ENCODE data around the gene NOSTRIN. TPM values are rescaled to one million over a fixed set of nuclear protein-coding genes. Genes with fewer than 3 reads are reported as not detected.

Gene NOSTRIN
- total RNA-seq, 2 experiments from 2014 or later: not detected

GRCh38 chr2:168830958-168831357 is 28.5 kb downstream of the NOSTRIN start:
- CTCF ChIA-PET (ENCODE audit: unreplicated experiment): interaction anchor here (0.5 kb wide), 1 partner anchor 473 kb away, joined by 3 read pairs; no protein-coding TSS in a partner anchor
- no peaks in the 10 kb centered on the region for H3K9me2 ChIP-seq (ENCODE audit: insufficient read depth, low read length)
- intact Hi-C loops (cut with micrococcal nuclease; ENCODE audit: unreplicated experiment): no loop called here
- no peaks in the 10 kb centered on the region for H4K20me1 ChIP-seq (ENCODE audit: insufficient read depth, low read length)
- H3K79me2 ChIP-seq (ENCODE audit: insufficient read depth, low read depth, low read length): no peaks in the 10 kb centered on the region
- no peak overlapping the region for H3K27ac ChIP-seq (ENCODE audit: low read depth, low read length, poor library complexity, severe bottlenecking)
- no peaks in the 10 kb centered on the region for H3K4me1 ChIP-seq (ENCODE audit: insufficient read depth, low read length, poor library complexity, severe bottlenecking)
- H3K36me3 ChIP-seq (ENCODE audit: insufficient read depth, low read length): no peaks in the 10 kb centered on the region
- H3K4me2 ChIP-seq (ENCODE audit: low read length): no peak overlapping the region
- TF ChIP-seq EZH2phosphoT487 (IDR thresholded peaks at IDR 0.05; ENCODE audit: borderline replicate concordance, low read depth, low read length): no peak
- TF ChIP-seq, protein P1, sequence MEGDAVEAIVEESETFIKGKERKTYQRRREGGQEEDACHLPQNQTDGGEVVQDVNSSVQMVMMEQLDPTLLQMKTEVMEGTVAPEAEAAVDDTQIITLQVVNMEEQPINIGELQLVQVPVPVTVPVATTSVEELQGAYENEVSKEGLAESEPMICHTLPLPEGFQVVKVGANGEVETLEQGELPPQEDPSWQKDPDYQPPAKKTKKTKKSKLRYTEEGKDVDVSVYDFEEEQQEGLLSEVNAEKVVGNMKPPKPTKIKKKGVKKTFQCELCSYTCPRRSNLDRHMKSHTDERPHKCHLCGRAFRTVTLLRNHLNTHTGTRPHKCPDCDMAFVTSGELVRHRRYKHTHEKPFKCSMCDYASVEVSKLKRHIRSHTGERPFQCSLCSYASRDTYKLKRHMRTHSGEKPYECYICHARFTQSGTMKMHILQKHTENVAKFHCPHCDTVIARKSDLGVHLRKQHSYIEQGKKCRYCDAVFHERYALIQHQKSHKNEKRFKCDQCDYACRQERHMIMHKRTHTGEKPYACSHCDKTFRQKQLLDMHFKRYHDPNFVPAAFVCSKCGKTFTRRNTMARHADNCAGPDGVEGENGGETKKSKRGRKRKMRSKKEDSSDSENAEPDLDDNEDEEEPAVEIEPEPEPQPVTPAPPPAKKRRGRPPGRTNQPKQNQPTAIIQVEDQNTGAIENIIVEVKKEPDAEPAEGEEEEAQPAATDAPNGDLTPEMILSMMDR (conservative IDR thresholded peaks at IDR 0.05; ENCODE audit: low read length): no peak
- H3K4me3 ChIP-seq (ENCODE audit: low read depth, low read length, poor library complexity, severe bottlenecking): no peak overlapping the region
- H2AFZ ChIP-seq (ENCODE audit: low read length): no peak overlapping the region
- no peak for DNase-seq (ENCODE audit: low spot score)
- POLR2A ChIA-PET: no interaction called here
- no peaks in the 10 kb centered on the region; the same call in 1 of the 2 replicates for H3K9me3 ChIP-seq (ENCODE audit: low read length)
- no TSS peak for BruUV-seq (replicated peaks)

DNA sequence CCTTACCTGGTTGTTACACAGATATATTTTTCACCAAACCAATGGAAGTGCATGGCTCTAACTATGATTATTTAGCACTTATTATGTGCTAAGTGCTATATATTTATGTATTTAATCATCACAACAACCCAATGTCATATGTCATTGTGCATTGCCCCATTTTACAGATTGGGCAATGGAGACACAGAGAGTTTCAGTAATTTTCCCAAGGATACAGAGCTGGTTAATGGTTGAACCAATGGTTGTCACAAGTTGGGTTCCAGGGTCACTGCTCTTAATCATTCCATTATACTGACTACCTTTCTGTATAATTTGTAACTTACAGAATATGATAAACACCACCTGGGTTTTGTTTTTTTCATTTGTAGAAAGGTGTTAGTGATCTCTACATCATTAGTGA is 29.2 kb downstream of the NOSTRIN start:
- H3K27ac ChIP-seq (ENCODE audit: low read depth, low read length, poor library complexity, severe bottlenecking): no peak overlapping the region
- BruUV-seq (replicated peaks): no TSS peak
- no peaks in the 10 kb centered on the region for H4K20me1 ChIP-seq (ENCODE audit: insufficient read depth, low read length)
- CTCF ChIA-PET (ENCODE audit: unreplicated experiment): interaction anchor here (0.5 kb wide), 1 partner anchor 474 kb away, joined by 3 read pairs; no protein-coding TSS in a partner anchor
- H3K79me2 ChIP-seq (ENCODE audit: insufficient read depth, low read depth, low read length): no peaks in the 10 kb centered on the region
- no peak overlapping the region for H3K4me3 ChIP-seq (ENCODE audit: low read depth, low read length, poor library complexity, severe bottlenecking)
- DNase-seq (ENCODE audit: low spot score): no peak
- TF ChIP-seq, protein P1 (conservative IDR thresholded peaks at IDR 0.05; ENCODE audit: low read length): no peak
- no peak for TF ChIP-seq EZH2phosphoT487 (IDR thresholded peaks at IDR 0.05; ENCODE audit: borderline replicate concordance, low read depth, low read length)
- no peaks in the 10 kb centered on the region for H3K4me1 ChIP-seq (ENCODE audit: insufficient read depth, low read length, poor library complexity, severe bottlenecking)
- POLR2A ChIA-PET: no interaction called here
- no peak overlapping the region for H3K4me2 ChIP-seq (ENCODE audit: low read length)
- no peak overlapping the region for H2AFZ ChIP-seq (ENCODE audit: low read length)
- no peaks in the 10 kb centered on the region; the same call in 1 of the 2 replicates for H3K9me3 ChIP-seq (ENCODE audit: low read length)
- H3K9me2 ChIP-seq (ENCODE audit: insufficient read depth, low read length): no peaks in the 10 kb centered on the region
- H3K36me3 ChIP-seq (ENCODE audit: insufficient read depth, low read length): no peaks in the 10 kb centered on the region
- intact Hi-C loops (cut with micrococcal nuclease; ENCODE audit: unreplicated experiment): no loop called here

- Histone ChIP-seq H3K9me2 (ENCODE audit: insufficient read depth, low read length) (no peaks in the 10 kb centered on the region), H4K20me1 (ENCODE audit: insufficient read depth, low read length) (no peaks in the 10 kb centered on the region), H3K27ac (ENCODE audit: low read depth, low read length, poor library complexity, severe bottlenecking) (no peak overlapping the region), H3K79me2 (ENCODE audit: insufficient read depth, low read depth, low read length) (no peaks in the 10 kb centered on the region), H3K4me2 (ENCODE audit: low read length) (no peak overlapping the region), H3K9me3 (ENCODE audit: low read length) (no peaks in the 10 kb centered on the region; the same call in 1 of the 2 replicates), H3K4me1 (ENCODE audit: insufficient read depth, low read length, poor library complexity, severe bottlenecking) (no peaks in the 10 kb centered on the region), H2AFZ (ENCODE audit: low read length) (no peak overlapping the region), H3K4me3 (ENCODE audit: low read depth, low read length, poor library complexity, severe bottlenecking) (no peak overlapping the region), H3K36me3 (ENCODE audit: insufficient read depth, low read length) (no peaks in the 10 kb centered on the region)
- TF ChIP-seq, protein P1 (conservative IDR thresholded peaks at IDR 0.05; ENCODE audit: low read length): no peak
- TF ChIP-seq EZH2phosphoT487 (IDR thresholded peaks at IDR 0.05; ENCODE audit: borderline replicate concordance, low read depth, low read length): no peak
- intact Hi-C loops (cut with micrococcal nuclease; ENCODE audit: unreplicated experiment): no loop called here
- DNase-seq (ENCODE audit: low spot score): no peak
- BruUV-seq (replicated peaks): no TSS peak
- CTCF ChIA-PET (ENCODE audit: unreplicated experiment): no interaction called here
- POLR2A ChIA-PET: interaction anchor here (0.6 to 1.5 kb wide), 3 partner anchors 11 to 182 kb away, joined by 3 to 7 read pairs (median 3); no protein-coding TSS in a partner anchor
Measured at GRCh38 chr2:168835969-168836368, 33.5 kb downstream of the NOSTRIN start.

All from OCI-LY7 (cell line).